HG03060 (cell line): ENCODE results near the gene TAB2.

Source experiments
- ATAC-seq: cut with Tn5 transposase; IDR thresholded peaks from one replicate; pipeline ENCODE4 v1.9.1; 2021; ENCODE audit warnings: low read depth, moderate number of reproducible peaks; ENCODE audit not compliant: unreplicated experiment

TAB2 gene

DNA sequence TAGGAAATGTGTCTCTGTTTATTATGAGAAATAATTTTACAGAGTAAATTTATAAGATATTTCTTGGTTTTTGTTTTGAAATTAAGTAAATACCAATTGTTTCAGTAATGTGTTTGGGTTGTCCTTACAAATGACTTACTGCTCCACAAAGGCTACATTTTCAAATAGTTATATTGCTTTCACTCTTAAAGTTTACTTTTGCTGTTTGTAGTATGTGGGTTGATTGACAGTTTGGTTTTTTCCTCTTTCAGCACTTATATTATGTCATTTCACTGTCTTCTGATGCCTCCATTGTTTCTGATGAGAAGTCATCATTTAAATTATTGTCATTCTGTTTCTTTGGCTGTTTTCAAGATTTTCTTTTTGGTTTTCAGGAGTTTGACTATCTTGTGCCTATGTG lies 47.7 kb downstream of the TAB2 start:
- ATAC-seq = no peak

DNA sequence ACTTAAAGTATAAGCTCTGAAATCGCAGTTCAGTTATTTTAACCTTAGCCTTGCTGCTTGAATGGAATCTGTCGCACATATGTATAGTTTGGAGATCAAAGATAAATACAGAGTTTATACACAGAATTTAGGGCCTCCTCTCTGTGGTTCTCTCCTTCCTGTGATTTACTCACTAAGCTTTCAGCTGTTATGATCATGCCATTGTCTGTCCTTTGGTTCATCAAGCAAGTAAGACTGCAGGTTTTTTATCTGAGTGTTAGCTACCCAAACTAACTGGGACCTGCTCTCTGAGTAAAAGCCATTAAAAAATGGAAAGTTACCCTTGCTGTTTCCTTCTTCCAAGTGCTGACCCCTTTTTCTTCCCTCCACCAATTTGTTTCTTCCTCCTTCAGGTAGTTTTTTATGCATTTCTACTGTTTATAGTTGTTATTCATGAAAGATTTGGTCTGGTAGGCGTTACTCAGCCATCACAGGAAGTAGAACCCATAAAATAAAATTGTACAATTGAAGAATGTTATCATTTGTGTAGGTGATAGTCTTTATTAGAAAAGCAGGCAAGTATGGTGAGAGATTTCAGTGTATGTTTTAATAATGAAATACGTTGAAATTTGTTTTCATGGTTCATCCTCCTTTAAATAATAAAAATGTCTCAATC lies 48.9 kb downstream of the TAB2 start:
- ATAC-seq = no peak

DNA sequence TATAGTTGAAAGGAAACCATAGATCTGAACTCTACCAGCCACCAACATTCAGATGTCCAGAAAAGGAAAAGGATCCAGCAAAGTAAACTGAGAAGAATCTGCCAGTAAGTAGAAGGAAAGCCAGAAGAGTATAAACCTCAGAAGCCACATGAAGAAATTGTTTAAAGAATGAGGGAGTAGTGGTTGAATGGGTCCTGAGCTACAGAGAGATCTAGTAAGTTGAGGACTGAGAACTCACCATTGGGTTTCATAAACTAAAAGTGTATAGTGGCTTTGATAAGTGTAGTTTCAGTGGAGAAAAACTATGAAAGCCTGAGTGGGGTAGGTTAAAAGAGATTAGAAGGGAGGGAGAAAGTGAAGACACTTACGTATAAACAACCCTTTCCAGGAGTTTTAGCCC lies 50.6 kb downstream of the TAB2 start:
- no peak for ATAC-seq

DNA sequence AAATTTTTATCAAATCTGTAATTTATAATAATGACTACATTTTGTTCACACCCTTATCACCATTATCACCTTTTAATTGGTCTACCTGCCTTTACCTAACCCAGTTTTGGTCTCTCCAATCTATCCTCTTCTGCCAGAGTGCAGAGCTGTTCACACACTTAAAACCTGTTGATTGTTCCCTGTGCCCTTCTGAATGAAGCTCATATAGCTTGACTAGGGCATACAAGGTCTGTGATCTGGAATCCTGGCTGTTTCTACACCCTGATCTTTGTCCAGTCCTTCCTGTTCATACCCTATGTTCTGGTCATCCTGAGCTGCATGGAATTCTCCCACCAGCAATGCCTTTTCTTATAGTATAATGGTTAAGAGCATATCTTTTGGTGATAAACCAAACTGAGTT lies 53.6 kb downstream of the TAB2 start:
- no peak for ATAC-seq

DNA sequence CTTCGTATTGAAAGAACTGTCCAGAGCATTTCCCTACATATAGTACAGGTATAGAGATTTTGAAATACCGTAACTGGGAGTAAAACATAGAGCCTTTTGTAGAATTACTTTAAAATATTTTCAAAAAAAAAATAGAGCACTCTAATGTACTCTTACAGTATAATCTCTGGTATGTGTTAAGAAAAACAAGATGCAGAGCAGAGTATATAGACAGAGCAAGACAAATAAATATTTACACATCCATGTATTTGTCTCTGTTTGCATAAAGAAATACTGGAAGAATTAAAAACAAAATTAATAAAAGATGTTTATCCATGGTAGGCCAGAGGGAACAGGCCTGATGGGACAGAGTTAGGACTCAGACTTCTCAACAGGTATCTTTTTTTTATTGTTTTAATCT lies 54.5 kb downstream of the TAB2 start:
- ATAC-seq = no peak

DNA sequence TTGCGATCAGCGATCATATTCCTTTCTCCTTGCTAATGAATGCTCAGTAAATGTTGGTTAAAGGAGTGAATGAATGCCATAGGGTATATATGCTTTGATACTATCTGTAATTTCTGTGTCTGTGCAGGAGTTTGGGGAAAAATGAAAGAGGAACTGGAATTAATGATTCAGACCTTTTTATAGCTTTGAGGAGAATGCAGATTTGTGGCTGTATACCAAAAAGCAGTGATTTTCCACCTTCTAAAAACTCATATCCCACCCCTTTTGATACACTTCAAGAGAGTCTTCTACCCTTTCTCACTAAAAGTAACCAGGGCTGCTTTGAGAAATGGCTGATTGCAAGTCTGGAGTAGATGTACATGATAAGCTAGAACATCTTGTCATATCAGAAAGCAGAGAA lies 56.0 kb downstream of the TAB2 start:
- no peak for ATAC-seq

DNA sequence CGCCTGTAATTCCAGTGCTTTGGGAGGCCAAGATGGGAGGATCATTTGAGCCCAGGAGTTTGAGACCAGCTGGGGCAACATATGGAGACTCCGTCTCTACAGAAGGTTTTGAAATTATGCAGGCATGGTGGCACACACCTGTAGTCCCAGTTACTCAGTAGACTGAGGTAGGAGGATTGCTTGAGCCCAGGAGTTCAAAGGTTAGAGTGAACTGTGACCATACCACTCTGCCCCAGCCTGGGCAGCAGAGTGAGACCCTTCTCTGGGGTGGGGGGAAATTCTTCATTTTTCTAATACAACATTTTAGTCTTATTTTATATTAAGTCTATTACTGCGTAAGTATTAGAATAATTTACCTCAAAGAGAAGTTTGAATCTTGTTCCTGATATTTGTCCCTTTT lies 62.5 kb downstream of the TAB2 start:
- no peak for ATAC-seq

DNA sequence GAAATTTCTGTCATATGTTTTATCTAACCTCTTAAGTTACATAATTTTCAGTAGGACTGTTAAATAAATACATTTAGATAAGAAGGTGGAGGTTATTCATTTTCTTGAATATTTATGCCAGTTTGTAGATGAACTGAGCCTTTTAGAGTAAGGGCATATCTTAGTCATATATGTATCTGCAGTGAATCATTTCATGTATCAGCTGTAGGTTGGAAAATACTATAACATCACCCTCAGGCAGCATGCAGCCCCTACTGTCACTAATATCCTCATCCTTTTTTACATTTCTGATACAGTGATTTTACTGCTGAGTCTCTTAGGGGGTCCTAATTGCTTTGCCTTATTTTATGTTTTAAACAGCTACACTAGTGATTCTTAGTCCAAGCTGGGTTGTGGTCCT lies 63.0 kb downstream of the TAB2 start:
- ATAC-seq = no peak

DNA sequence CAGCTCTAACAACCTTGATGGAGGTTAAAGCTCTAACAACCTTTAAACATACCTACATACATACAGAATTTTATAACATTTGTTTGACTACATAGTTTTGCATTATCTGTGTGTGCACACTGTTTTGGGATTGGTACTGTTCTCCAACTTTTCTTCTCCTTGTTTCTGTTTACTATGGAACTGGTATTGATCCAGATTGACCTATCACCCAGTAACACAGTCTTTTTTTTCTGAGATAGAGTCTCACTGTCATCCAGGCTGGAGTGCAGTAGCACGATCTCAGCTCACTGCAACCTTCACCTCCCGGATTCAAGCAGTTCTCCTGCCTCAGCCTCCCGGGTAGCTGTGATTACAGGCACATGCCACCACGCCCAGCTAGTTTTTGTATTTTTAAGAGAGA lies 65.9 kb downstream of the TAB2 start:
- ATAC-seq = no peak

DNA sequence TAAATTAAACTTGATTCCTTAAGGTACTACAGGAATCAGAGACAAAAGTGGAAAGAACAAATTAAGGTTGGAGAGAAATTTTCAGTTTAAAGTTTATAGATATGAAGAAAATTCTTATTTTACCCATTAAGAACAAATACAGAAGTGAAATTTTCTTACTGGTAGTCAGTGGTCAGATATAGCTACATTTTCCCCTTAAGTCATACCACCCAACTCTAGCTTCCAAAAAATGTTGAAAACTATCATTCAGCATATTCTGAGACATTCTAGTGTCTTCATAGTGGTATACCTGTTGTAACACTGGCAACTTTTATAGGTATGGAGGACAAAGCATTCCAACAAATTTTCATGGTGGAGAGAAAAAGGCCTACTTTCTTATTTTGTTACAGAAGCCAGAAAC lies 67.0 kb downstream of the TAB2 start:
- ATAC-seq = no peak

DNA sequence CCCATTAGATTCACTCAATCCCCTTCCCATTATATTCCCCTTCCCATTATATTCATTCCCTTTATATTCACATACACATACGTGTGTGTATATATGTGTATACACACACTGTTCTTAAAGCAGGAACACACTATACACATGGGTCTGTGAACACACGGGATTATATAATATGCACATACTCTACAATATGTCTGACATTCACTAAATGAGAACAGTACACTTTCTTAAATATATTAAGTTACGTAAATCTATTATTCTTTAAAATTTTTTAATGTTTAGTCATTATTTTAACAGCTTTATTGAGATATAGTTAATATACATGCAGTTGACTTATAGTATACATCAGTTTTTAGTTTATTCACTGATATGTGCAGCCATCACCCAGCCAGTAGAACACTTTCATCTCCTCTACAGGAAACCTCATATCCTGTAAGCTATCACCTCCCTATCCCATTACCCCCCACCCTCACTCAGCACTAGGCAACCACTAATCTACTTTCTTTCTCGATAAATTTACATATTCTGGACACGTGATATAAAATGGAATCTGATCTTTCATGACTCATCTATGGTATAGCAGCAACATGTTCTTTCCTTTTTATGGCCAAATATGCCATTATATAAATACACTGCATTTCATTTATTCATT lies 68.6 kb downstream of the TAB2 start:
- no peak for ATAC-seq

DNA sequence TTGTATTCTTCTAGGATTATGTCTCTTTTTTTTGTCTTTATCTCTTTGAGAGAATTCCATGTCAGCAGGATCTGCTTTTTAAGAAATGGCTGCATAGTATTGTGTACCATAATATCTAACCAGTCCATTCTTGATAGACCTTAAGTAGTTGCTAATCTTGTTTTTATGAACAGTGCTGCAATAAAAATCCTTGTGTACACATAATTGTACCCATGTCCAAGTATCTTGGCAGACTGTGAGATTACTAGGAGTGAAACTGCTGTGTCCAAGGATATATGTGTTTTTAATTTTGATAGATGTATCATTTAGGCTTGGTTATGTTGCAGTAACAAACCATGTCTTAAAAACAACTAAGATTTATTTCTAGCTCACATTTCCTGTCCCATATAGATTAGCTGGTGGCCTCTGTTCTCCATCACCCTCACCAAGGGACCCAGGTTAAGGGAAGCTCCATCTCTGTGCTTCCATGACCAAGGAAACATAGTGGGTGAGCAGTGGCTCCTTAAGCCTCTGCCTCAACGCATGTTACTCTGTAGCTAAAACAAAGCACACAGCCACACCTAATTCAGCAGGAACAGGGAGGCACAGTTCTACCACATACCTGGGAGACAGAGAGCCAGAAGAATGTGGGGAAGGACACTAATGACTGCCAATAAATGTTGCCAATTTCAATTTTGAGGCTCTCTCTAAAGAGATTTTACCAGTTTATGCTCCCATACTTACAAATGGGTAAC lies 70.4 kb downstream of the TAB2 start:
- no peak for ATAC-seq

DNA sequence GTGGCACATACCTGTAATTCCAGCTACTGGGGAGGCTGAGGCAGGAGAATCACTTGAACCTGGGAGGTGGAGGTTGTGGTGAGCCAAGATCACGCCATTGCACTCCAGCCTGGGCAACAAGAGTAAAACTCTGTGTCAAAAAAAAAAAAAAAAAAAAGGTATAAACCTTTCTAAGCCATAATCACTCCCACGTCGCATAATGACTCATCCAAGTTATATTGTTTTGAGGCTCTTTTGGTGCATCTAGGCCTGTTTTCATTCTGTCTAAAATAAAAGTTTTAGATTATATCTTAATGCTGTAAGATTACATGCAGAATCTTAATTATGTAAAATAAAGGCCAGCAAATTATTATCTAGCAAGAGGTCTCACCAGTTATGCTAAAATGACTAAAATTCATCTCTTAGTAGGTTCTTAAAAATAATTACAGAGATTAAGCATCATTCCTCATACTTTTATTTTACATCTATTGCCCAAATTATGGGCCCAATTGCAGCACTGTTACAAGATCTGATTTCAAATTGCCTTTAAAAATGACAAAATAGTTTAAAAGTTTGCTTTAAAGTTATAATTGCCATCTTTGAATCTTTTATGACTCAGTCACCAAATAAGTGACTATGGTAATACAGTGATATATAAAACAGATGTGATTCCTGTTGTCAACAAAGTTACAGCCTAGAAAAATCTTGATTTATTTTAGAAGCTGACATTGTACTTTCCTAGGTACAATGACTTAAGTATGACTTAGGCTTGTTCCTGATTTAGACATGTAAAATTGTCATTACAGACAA lies 72.2 kb downstream of the TAB2 start:
- ATAC-seq = no peak

DNA sequence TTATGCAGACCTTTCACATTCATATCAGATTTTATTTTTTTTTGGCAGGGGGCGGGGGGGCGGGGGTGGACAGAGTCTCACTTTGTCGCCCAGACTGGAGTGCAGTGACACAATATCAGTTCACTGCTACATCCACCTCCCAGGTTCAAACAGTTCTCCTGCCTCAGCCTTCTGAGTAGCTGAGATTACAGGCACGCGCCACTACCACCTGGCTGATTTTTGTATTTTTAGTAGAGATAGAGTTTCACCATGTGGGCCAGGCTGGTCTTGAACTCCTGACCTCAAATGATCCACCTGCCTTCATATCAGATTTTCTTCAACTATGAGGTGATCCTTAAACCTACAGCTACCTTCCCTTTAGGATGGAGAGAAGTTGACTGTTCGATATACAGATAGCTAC lies 74.6 kb downstream of the TAB2 start:
- no peak for ATAC-seq

DNA sequence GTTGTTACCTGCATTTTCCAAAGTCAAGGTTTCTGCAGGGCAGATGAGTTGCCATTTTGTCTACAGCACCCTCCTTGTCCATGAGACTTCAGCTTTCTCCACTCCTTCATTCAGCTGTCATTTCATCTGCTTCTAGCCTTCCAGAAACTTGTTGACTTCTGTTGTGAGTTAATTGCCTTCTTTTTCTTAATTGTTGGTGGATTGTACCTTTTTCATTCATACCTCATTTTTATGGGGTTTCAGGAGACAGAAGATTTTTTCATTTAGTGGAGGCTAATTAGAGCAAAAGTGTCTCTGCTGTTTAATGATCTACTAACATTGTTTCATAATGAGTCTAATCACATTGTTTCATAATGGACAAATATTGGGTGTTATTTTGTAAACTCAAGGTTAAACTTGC lies 75.0 kb downstream of the TAB2 start:
- ATAC-seq = no peak

DNA sequence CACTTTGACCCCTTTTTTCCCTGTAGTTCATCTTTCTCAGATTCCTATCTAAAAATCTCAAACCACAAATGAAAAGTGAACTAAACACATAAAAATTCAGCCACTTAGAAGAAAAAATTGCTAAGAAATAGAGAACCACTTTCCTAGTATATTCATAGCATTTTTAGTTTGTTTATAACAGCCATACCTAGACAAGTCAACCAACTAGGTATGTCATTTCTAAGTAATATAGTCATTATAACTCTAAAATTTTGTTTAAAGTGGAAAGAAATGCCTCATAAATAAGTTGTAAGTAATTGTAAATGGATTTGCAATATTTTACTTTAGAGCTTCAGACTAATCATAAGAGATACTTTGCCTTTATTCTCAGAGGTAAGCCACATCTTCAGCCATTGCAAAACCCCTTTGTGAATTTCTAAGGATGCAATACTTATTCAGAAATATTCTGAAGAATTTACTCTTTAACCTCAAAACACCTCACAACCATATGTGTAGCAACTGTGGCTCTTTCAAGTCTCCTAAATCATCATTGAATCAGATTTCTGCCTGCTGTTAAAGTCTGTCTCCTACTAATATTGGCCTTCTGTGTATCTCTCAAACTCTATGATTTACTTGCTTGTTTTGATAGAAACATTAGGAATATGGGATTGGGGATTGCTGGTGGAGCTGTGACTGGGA lies 75.6 kb downstream of the TAB2 start:
- no peak for ATAC-seq

DNA sequence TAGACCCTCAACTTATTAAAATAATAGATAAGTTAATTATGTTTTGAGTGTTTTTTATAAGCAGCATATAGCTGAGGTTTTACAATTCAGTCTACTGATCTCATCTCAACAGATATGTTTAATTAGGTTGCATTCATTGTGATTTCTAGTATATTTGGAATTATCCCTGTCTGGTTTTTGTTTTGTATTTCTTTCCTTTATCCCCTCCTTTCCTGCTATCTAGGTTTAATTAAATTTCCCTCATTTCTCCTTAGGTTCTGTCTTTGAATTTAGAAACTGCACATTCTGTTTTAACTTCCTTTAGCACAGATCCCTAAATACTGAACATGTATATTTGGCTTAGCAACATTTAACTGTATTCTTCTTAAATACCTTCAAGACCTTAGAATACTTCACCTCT lies 77.7 kb downstream of the TAB2 start:
- ATAC-seq = no peak

DNA sequence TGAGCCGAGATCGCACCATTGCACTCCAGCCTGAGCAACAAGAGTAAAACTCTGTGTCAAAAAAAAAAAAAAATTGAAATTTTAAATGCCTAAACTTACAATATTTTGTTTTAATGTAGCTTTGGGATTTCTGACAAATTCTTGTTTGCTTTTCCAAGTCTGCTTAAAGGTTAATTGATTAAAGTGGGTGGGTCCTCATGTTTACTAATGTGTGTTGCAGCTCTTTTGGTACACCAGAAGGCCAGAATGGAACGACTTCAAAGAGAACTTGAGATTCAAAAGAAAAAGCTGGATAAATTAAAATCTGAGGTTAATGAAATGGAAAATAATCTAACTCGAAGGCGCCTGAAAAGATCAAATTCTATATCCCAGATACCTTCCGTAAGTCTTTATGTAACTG lies 79.9 kb downstream of the TAB2 start:
- ATAC-seq = no peak

DNA sequence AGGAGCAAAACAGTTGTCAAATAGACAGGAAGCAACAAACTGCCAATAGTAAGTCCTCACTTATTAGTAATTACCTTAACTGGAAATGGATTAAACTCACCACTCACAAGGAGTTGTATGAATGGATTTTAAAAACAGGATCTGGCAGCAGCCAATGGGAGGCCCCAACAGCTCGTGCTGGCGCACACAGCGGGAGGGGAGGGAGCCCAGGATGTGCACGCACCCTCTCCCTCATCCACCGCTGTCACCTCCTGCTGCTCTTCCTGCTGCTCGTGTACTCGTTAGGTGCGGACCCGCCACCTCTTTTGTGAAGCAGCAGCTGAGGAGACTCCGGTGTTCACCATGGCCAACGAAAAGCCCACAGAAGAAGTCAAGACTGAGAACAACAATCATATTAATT lies 82.5 kb downstream of the TAB2 start, which contains the start of gene SUMO4:
Gene SUMO4 (plus strand): TSS at position 213 of the 400 bp plus-strand sequence. CDS start 130 bp downstream, at position 343.
- ATAC-seq = no peak

DNA sequence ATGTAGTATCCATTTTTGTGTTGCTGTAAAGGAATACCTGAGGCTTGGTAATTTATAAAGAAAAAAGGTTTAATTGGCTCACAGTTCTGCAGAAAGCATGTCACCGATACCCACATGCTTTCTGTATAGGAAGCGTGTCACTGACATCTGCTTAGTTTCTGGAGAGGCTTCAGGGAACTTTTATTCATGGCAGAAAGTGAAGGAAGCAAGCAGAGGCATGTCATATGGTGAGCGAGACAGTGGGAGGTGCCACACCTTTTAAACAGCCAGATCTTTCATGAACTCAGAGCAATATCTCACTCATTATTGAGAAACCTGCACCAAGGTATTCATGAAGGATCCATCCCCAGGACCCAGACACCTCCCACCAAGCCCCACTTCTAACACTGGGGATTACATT lies 86.0 kb downstream of the TAB2 start:
- no peak for ATAC-seq
